ENCODE data around the gene ATP1B1. TPM values are rescaled to one million over a fixed set of nuclear protein-coding genes. Genes with fewer than 3 reads are reported as not detected.
A peak's percentile ranks its signal among the peaks of the same experiment; 100 is the strongest.

ATP1B1 gene
- total RNA-seq, 1 experiment from 2014 or later = 44.4 TPM

GRCh38 chr1:169112241-169112640, 5.8 kb downstream of the ATP1B1 start:
- Histone ChIP-seq H3K79me1 (ENCODE audit: insufficient read depth, low read depth, low read length, poor library complexity, severe bottlenecking) (no peaks in the 10 kb centered on the region), H3K14ac (ENCODE audit: insufficient read depth, low read length) (no peak overlapping the region), H3K4me1 (ENCODE audit: insufficient read depth, low read length) (peaks cover 14% of the 10 kb centered on the region; the same call in 1 of the 2 replicates), H2BK20ac (ENCODE audit: low read depth, low read length, poor library complexity, severe bottlenecking) (no peak overlapping the region), H3K79me2 (ENCODE audit: insufficient read depth, low read length) (peaks cover 32% of the 10 kb centered on the region; the same call in 1 of the 2 replicates), H4K8ac (replicated peaks; ENCODE audit: insufficient read length, low read depth, low read length) (no peak overlapping the region), H2BK120ac (ENCODE audit: low read depth, low read length, poor library complexity, severe bottlenecking) (no peak overlapping the region), H3K18ac (ENCODE audit: insufficient read length, low read depth, low read length) (no peak overlapping the region), H2BK12ac (ENCODE audit: insufficient read length, low read depth, low read length) (no peak overlapping the region), H3K23me2 (ENCODE audit: insufficient read length, low read depth, low read length, poor library complexity, severe bottlenecking) (peaks cover 6% of the 10 kb centered on the region), H3K9ac (ENCODE audit: extremely low read depth, insufficient read length, low read length) (no peak overlapping the region), H4K91ac (ENCODE audit: insufficient read length, low read depth, low read length) (no peak overlapping the region), H2AFZ (ENCODE audit: low read length) (no peak overlapping the region), H4K5ac (ENCODE audit: insufficient read length, low read depth, low read length) (no peak overlapping the region), H3K23ac (ENCODE audit: insufficient read length, low read depth, low read length) (no peak overlapping the region), H3K4me2 (ENCODE audit: insufficient read depth, insufficient read length, low read length) (no peak overlapping the region), H3K27me3 (ENCODE audit: insufficient read depth, low read length) (no peaks in the 10 kb centered on the region), H3K27ac (ENCODE audit: insufficient read length, low read depth, low read length) (no peak overlapping the region), H2BK15ac (ENCODE audit: low read depth, low read length) (no peak overlapping the region), H3T11ph (ENCODE audit: low read length) (no peak overlapping the region), H2BK5ac (ENCODE audit: insufficient read length, low read length) (no peak overlapping the region), H4K20me1 (ENCODE audit: control insufficient read depth, insufficient read depth, insufficient read length) (no peaks in the 10 kb centered on the region), H2AK5ac (ENCODE audit: insufficient read length, low read length) (no peak overlapping the region), H3K4ac (ENCODE audit: low read depth, low read length) (no peak overlapping the region), H3K56ac (ENCODE audit: insufficient read length, low read depth, low read length) (no peak overlapping the region), H3K9me3 (ENCODE audit: control insufficient read depth, low read depth, low read length) (no peaks in the 10 kb centered on the region)
- Mint-ChIP-seq H3K9me3 (no peaks in the 10 kb centered on the region; a peak in 1 of 5 replicates), H3K27me3 (ENCODE audit: low read depth) (no peaks in the 10 kb centered on the region; the same call in 1 of the 2 replicates), H3K36me3 (ENCODE audit: insufficient read depth in 1 of 3, low read depth in 3 of 3) (peaks cover 29 to 54% (median 53%) of the 10 kb centered on the region in 3 experiments; a peak in 6 of 7 replicates), H3K27ac (peak overlapping the region; percentile 61 to 84 (median 67); a peak in 6 of 7 replicates), H3K4me1 (peaks cover 56 to 64% of the 10 kb centered on the region in 2 experiments), H3K4me3 (no peak overlapping the region)
- no CpG with 5 or more reads among the region's 6 CpGs for WGBS (ENCODE audit: extremely low coverage, insufficient read length, low lambda C conversion rate)
- no peak for TF ChIP-seq CTCF (conservative IDR thresholded peaks at IDR 0.05)
- no peak for DNase-seq

Data from H9 (cell line).